ENCODE data around the gene C2orf72. TPM values are rescaled to one million over a fixed set of nuclear protein-coding genes. Genes with fewer than 3 reads are reported as not detected.
A peak's percentile ranks its signal among the peaks of the same experiment; 100 is the strongest.

The C2orf72 gene
- total and polyA plus RNA-seq, 2 of the 13 experiments (the other 11 are each of a cell fraction or from before 2014, with no cell fraction given), result 147 to 203 TPM

GRCh38 chr2:231056453-231057416 lies 19.4 kb downstream of the C2orf72 start, which contains the start of gene PSMD1 (continued):
- 0 out of 2 replicates have a peak, but pooled peaks have one; percentile 50 for TF ChIP-seq AFF4 (CRISPR knock-in tag; IDR thresholded peaks at IDR 0.05)
- no peak for TF ChIP-seq ZNF570 (CRISPR knock-in tag; IDR thresholded peaks at IDR 0.05; ENCODE audit: borderline replicate concordance)
- peak; percentile 97 for TF ChIP-seq GATAD1 (CRISPR knock-in tag; IDR thresholded peaks at IDR 0.05)
- TF ChIP-seq TBX3 (IDR thresholded peaks at IDR 0.05; ENCODE audit: borderline replicate concordance), result peak; percentile 91
- TF ChIP-seq TMF1 (CRISPR knock-in tag; IDR thresholded peaks at IDR 0.05; ENCODE audit: low read depth), result no peak
- TF ChIP-seq ZBTB46 (CRISPR knock-in tag; IDR thresholded peaks at IDR 0.05; ENCODE audit: borderline replicate concordance), result no peak
- TF ChIP-seq ATF7 (IDR thresholded peaks at IDR 0.05), result no peak
- TF ChIP-seq ATF7 (CRISPR knock-in tag; IDR thresholded peaks at IDR 0.05), result no peak; the same call in 1 of the 2 replicates
- TF ChIP-seq RFX5 (IDR thresholded peaks at IDR 0.05; ENCODE audit: low read depth, low read length), result no peak
- no peak for TF ChIP-seq IRX3 (CRISPR knock-in tag; IDR thresholded peaks at IDR 0.05; ENCODE audit: borderline replicate concordance, low read depth)
- peak; percentile 86; the same call in 1 of the 2 replicates for TF ChIP-seq ZNF839 (CRISPR knock-in tag; IDR thresholded peaks at IDR 0.05; ENCODE audit: borderline replicate concordance)
- peak; percentile 85; the same call in 1 of the 2 replicates for TF ChIP-seq ZNF788 (CRISPR knock-in tag; IDR thresholded peaks at IDR 0.05; ENCODE audit: borderline replicate concordance)
- TF ChIP-seq MAF1 (CRISPR knock-in tag; IDR thresholded peaks at IDR 0.05; ENCODE audit: borderline replicate concordance), result no peak
- TF ChIP-seq GABPA (IDR thresholded peaks at IDR 0.05; ENCODE audit: low read depth, low read length), result no peak
- TF ChIP-seq GABPA (CRISPR knock-in tag; IDR thresholded peaks at IDR 0.05; ENCODE audit: low read depth), result peak; percentile 75
- TF ChIP-seq ASH2L (IDR thresholded peaks at IDR 0.05; ENCODE audit: insufficient read length, low read depth, low read length), result peak; percentile 81
- no peak for TF ChIP-seq ZBTB44 (CRISPR knock-in tag; IDR thresholded peaks at IDR 0.05)
- peak; percentile 75; the same call in 1 of the 2 replicates for TF ChIP-seq HBP1 (CRISPR knock-in tag; IDR thresholded peaks at IDR 0.05; ENCODE audit: low read depth)
- no peak for TF ChIP-seq HNF4A (CRISPR knock-in tag; IDR thresholded peaks at IDR 0.05)
- peak; percentile 39; the same call in 1 of the 2 replicates for TF ChIP-seq ZC3H4 (CRISPR knock-in tag; IDR thresholded peaks at IDR 0.05; ENCODE audit: borderline replicate concordance)

Measured in HepG2 (cell line).